Heart right ventricle (tissue), 16 donors: Measurements from ENCODE around the gene SFXN3. TPM values are rescaled to one million over a fixed set of nuclear protein-coding genes. Genes with fewer than 3 reads are reported as not detected.

Experiments
- ATAC-seq, 8 donors: fragments of 200-7000 bp; cut with Tn5 transposase; one replicate each; pipeline ENCODE4 v1.9.1; 2020; ENCODE audit warnings: mild to moderate bottlenecking in 8 of 8, moderate library complexity in 8 of 8, moderate number of reproducible peaks in 1 of 8
- DNase-seq, 2 donors: peaks; one replicate each; pipeline ENCODE4 v3.0.0-alpha.2; 2020
- H3K27ac ChIP-seq, 10 donors: fragments of 200-600 bp; sonication (generic) in 2 of 10; one replicate each; pipeline versions ENCODE4 v1.5.0 to v1.8.0; 2020 to 2022; ENCODE audit warnings: mild to moderate bottlenecking in 3 of 10
- H3K27me3 ChIP-seq, 7 donors: fragments of 200-600 bp; one replicate each; pipeline ENCODE4 v1.8.0; 2021 to 2022; ENCODE audit warnings: mild to moderate bottlenecking in 2 of 7
- H3K36me3 ChIP-seq, 9 donors: fragments of 200-600 bp; sonication (generic) in 1 of 9; one replicate each; pipeline versions ENCODE4 v1.5.0 to v1.8.0; 2020 to 2022; ENCODE audit warnings: mild to moderate bottlenecking in 2 of 9
- H3K4me1 ChIP-seq, 9 donors: fragments of 200-600 bp; sonication (generic) in 1 of 9; one replicate each; pipeline versions ENCODE4 v1.5.0 to v1.8.0; 2020 to 2022; ENCODE audit warnings: mild to moderate bottlenecking in 4 of 9
- H3K4me3 ChIP-seq, 10 donors: fragments of 200-600 bp; sonication (generic) in 2 of 10; one replicate each; pipeline versions ENCODE4 v1.5.0 to v1.8.0; 2020 to 2022; ENCODE audit warnings: mild to moderate bottlenecking in 7 of 10, moderate library complexity in 2 of 10
- H3K9me3 ChIP-seq, 11 donors: fragments of 200-600 bp in 10 of 11; sonication (generic) in 2 of 11; one replicate each; pipeline versions ENCODE4 v1.5.0 to v1.8.0; 2013 to 2022; ENCODE audit warnings: mild to moderate bottlenecking in 2 of 11, control low read depth in 1 of 11, moderate library complexity in 1 of 11
- WGBS, 2 donors: extraction: QIAGEN DNeasy Blood & Tissue Kit; methylation state at CpG; one replicate each; pipeline ENCODE4 v1.1.7; 2013; ENCODE audit warnings: inconsistent platforms in 1 of 2; 5-methylcytosine and 5-hydroxymethylcytosine counted together
- intact Hi-C, 10 donors: fragments of 100-400 bp; cut with DNase I; formaldehyde crosslinking; loops; one replicate each; pipeline versions ENCODE4 v1.11.1 to v1.14.2; 2022
- polyA plus RNA-seq, 2 donors: library from polyadenylated mRNA; stranded (reverse); fragments of 200-250 nt; gene quantifications; one replicate each; pipeline ENCODE4 v1.2.3, GENCODE V29; 2013
- total RNA-seq, 10 donors: library from RNA; stranded (reverse); fragmentation: NEBNext Ultra II Directional in 3 of 10; extraction: Animal tissue kit (Norgen Biotek cat#: 25700) in 3 of 10; gene quantifications; one replicate each; pipeline versions ENCODE4 v1.2.1 to v1.2.4, GENCODE V29; 2021 to 2023
- TF ChIP-seq, protein P1 (sequence below), 9 donors: fragments of 200-600 bp; sonication (generic) in 2 of 9; IDR thresholded peaks; one replicate each; pipeline versions ENCODE4 v1.5.0 to v1.8.0; 2021 to 2022; ENCODE audit warnings: antibody characterized with exemption in 9 of 9, mild to moderate bottlenecking in 5 of 9, moderate library complexity in 1 of 9
- donor health status: Arrhythmogenic right ventricular cardiomyopathy.
- donor health status: ischemic (EF 13 %, LVEDD 7.1; RV severe dilation, severe dysfunction).
- donor health status: healthy with polysubstance abuse.
- donor health status: DM: no; HTN: yes; CAD: no.
- donor health status: DM: no; HTN: no; CAD: no.
- donor health status: ischemic (EF 25% LVEDD 6.9; RV normal size, moderate dysfunction).
- donor health status: ischemic (EF 25% LVEDD 5.7; RV mildly dilated, moderate dysfunction).
- donor health status: healthy.
- donor health status: DM: yes; HTN: yes; CAD: no.
- donor health status: Ischemic cardiomyopathy.
- donor health status: ischemic (EF 35%, LVEDD 5.7; RV mildly dilated, moderate dysfunction).
- donor health status: nonischemic (EF 11% LVEDD 7.7; RV severe dilation, severe dysfunction).
- donor health status: DM: yes; HTN: yes; CAD: no.
- donor health status: PGD.
- donor health status: ischemic (EF 29% LVEDD 5.4; RV normal size, mild dysfunction).
- donor health status: nonischemic (EF 23%, LVEDD 6.1; RV moderate dilation, normal function).

SFXN3 gene
- total and polyA plus RNA-seq, 12 donors = 8.4 to 25.7 (median 15.4) TPM

DNA sequence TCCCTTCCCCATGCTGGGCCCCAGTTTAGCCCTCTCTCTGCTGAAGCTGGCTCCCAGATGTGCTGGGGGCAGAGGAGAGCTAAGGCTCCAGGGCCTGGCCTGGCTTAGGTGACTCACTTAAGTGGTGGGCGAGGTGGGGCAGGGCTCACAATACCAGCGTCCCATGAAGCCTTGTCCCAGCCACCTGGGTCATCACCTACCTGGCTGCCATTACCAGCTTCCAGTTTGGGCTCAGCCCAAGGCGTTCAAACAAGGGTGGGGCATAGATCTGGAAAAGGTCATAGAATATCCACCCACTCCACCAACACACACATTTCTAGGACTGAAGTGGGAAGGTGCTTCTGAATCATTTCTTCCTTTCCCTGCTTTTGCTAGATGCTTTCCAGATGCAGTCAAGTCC, 39.1 kb downstream of the SFXN3 start:
- ATAC-seq = no peak
- 91 to 96% methylated on average over 3 of the region's 3 CpGs for WGBS, 2 donors
- H3K27me3 ChIP-seq = peaks cover 0 to 52% (median 35%) of the 10 kb centered on the region in 7 donors

DNA sequence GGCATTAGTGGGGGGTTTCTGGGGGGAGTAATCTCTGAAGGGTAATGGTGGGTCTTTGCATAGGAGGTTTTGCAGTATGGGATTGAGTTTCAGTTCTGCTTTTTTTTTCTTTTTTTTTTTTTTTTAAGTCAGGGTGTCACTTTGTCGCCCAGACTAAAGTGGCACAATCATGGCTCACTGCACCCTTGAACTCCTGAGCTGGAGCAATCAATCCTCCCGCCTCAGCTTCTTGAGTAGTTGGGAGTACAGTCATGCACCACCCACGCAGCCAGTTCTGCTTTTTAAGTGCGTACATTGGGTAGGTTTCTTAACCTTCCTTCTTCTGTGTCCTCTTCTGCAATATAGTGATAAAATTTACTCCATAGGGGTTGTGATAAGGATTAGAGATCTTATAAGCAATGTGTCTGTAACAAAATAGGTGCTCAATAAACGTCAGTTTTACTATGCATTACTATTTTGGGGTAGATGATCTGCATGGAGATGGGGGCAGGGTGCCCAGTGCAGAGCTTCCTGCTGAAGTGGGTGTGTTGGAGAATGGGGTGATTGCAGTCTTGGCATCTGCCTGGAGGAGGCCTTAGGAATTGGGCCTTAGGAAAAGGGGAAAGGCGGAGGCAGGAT, 40.3 kb downstream of the SFXN3 start:
- no peaks in the 10 kb centered on the region for H3K36me3 ChIP-seq
- DNase-seq (no peak), ATAC-seq (peak in 1 of 8 donors; percentile 38)
- intact Hi-C loops = no loop called here
- no peak overlapping the region for H3K4me3 ChIP-seq
- peaks cover 0 to 48% (median 20%) of the 10 kb centered on the region in 9 donors for H3K4me1 ChIP-seq
- TF ChIP-seq, protein P1, sequence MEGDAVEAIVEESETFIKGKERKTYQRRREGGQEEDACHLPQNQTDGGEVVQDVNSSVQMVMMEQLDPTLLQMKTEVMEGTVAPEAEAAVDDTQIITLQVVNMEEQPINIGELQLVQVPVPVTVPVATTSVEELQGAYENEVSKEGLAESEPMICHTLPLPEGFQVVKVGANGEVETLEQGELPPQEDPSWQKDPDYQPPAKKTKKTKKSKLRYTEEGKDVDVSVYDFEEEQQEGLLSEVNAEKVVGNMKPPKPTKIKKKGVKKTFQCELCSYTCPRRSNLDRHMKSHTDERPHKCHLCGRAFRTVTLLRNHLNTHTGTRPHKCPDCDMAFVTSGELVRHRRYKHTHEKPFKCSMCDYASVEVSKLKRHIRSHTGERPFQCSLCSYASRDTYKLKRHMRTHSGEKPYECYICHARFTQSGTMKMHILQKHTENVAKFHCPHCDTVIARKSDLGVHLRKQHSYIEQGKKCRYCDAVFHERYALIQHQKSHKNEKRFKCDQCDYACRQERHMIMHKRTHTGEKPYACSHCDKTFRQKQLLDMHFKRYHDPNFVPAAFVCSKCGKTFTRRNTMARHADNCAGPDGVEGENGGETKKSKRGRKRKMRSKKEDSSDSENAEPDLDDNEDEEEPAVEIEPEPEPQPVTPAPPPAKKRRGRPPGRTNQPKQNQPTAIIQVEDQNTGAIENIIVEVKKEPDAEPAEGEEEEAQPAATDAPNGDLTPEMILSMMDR (IDR thresholded peaks at IDR 0.05) = no peak
- peaks cover 0 to 52% (median 46%) of the 10 kb centered on the region in 7 donors for H3K27me3 ChIP-seq
- WGBS, 2 donors = 79 to 81% methylated on average over 6 of the region's 6 CpGs
- H3K27ac ChIP-seq = peak overlapping the region in 1 of 10 donors; percentile 71
- H3K9me3 ChIP-seq = no peaks in the 10 kb centered on the region

More for the DNA sequence above, 39.1 kb downstream of the SFXN3 start:
- peaks cover 8 to 57% (median 33%) of the 10 kb centered on the region in 9 donors for H3K4me1 ChIP-seq
- intact Hi-C loops = no loop called here
- no peaks in the 10 kb centered on the region for H3K9me3 ChIP-seq
- TF ChIP-seq, protein P1 (IDR thresholded peaks at IDR 0.05) = no peak
- H3K27ac ChIP-seq = no peak overlapping the region
- no peak for DNase-seq
- no peaks in the 10 kb centered on the region for H3K36me3 ChIP-seq
- H3K4me3 ChIP-seq = no peak overlapping the region

DNA sequence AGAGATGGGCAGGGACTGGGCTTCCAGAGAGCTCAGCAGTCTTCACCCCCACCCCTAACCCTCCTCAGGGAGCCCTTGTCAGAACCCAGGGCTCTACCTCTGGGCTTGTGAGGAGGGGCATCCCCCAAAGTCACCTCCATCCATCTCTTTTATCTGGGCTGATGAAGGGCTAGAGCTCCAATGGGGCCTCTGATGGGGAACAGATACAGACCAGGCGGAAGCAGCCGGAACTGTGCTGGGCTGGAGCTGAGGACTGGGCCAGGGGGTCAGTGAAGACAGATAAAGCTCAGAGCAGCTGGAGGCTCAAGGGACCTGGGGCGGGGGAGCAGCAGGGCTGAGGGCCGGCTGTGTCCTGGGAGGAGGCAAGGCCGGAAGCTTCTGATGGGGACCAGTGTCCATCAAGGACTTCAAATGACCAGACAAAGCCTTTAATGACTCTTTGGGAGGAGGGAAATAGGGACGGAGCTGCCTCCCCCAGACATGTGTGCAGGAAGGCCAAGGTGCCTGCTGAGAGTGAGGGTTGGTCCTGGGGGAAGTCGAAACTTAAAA, 40.9 kb downstream of the SFXN3 start:
- no peak overlapping the region for H3K4me3 ChIP-seq
- 36 to 48% methylated on average over 7 of the region's 7 CpGs for WGBS, 2 donors
- peak overlapping the region in 1 of 10 donors; percentile 69 for H3K27ac ChIP-seq
- H3K36me3 ChIP-seq = no peaks in the 10 kb centered on the region
- TF ChIP-seq, protein P1 (IDR thresholded peaks at IDR 0.05) = no peak
- H3K4me1 ChIP-seq = peaks cover 0 to 43% (median 16%) of the 10 kb centered on the region in 9 donors
- DNase-seq (no peak), ATAC-seq (peak in 1 of 8 donors; percentile 29)
- intact Hi-C loops = no loop called here
- no peaks in the 10 kb centered on the region for H3K9me3 ChIP-seq
- H3K27me3 ChIP-seq = peaks cover 0 to 57% (median 52%) of the 10 kb centered on the region in 7 donors

DNA sequence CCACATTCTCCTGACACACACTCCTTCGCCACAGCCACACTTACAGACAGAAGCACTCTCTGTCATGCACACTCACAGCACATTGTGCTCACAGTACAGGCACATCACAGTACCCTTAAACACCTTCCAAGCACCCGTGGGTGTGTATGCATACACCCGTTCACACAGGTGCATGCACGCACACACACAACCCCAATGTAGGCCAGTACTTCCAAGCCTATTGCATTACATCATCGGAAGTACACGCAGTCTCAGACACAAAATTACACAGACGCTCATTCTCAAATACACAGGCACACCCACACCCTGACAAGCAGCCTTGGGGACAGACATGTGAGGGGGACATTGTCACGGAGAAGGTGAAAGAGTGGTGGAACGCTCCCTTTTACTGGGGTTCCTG, 41.9 kb downstream of the SFXN3 start:
- Histone ChIP-seq H3K27me3 (peaks cover 0 to 65% (median 53%) of the 10 kb centered on the region in 7 donors), H3K4me1 (peaks cover 0 to 33% (median 10%) of the 10 kb centered on the region in 9 donors), H3K27ac (no peak overlapping the region), H3K9me3 (no peaks in the 10 kb centered on the region), H3K36me3 (no peaks in the 10 kb centered on the region), H3K4me3 (no peak overlapping the region)
- no peak for ATAC-seq
- WGBS, 2 donors = 57 to 65% methylated on average over 9 of the region's 9 CpGs
- intact Hi-C loops = no loop called here
- no peak for DNase-seq
- TF ChIP-seq, protein P1 (IDR thresholded peaks at IDR 0.05) = no peak
